Mucosa of descending colon (tissue), 3 donors: ENCODE results near the gene MAPKAPK3. TPM values are rescaled to one million over a fixed set of nuclear protein-coding genes. Genes with fewer than 3 reads are reported as not detected.

Source experiments
- ATAC-seq: fragments of 200-7000 bp; cut with Tn5 transposase; one replicate; pipeline ENCODE4 v1.9.1; 2020; ENCODE audit warnings: mild to moderate bottlenecking, moderate library complexity
- DNase-seq, 3 donors: peaks; one replicate each; pipeline ENCODE4 v3.0.0-alpha.2; 2020
- H3K36me3 ChIP-seq: fragments of 200-600 bp; one replicate; pipeline ENCODE4 v1.8.0; 2021; ENCODE audit warnings: low read depth, mild to moderate bottlenecking
- H3K4me1 ChIP-seq: fragments of 200-600 bp; one replicate; pipeline ENCODE4 v1.8.0; 2021; ENCODE audit warnings: low read depth, mild to moderate bottlenecking
- H3K4me3 ChIP-seq: fragments of 200-600 bp; one replicate; pipeline ENCODE4 v1.8.0; 2021; ENCODE audit warnings: mild to moderate bottlenecking
- H3K9me3 ChIP-seq: fragments of 200-600 bp; one replicate; pipeline ENCODE4 v1.8.0; 2021; ENCODE audit warnings: mild to moderate bottlenecking
- intact Hi-C, 2 donors: fragments of 100-400 bp; cut with DNase I in 1 of 2; cut with micrococcal nuclease in 1 of 2; formaldehyde crosslinking; loops; one replicate each; pipeline versions ENCODE4 v1.11.0 to v1.11.1; 2022; cut with DNase I, micrococcal nuclease
- total RNA-seq, 3 donors: library from RNA; stranded (reverse); fragmentation: NEBNext Ultra II Directional in 2 of 3; extraction: Animal tissue kit (Norgen Biotek cat#: 25700) in 2 of 3; gene quantifications; one replicate each; pipeline versions ENCODE4 v1.2.1 to v1.2.4, GENCODE V29; 2021 to 2023
- TF ChIP-seq, protein P1 (sequence below): fragments of 200-600 bp; IDR thresholded peaks from one replicate; pipeline ENCODE4 v1.8.0; 2022; ENCODE audit warnings: antibody characterized with exemption, mild to moderate bottlenecking
- donor health status: DM: no; HTN: no; CAD: no; lungs with moderate emphysema.
- donor health status: DM: no; HTN: no; CAD: no.
- donor health status: DM: no; HTN: yes; CAD: no.

The MAPKAPK3 gene
- total RNA-seq, 3 donors from 2014 or later = 21.5 to 33.5 (median 25.5) TPM

GRCh38 chr3:50622881-50623280 lies 5.9 kb downstream of the MAPKAPK3 start:
- Histone ChIP-seq H3K36me3 (no peaks in the 10 kb centered on the region), H3K4me1 (peaks cover 30% of the 10 kb centered on the region), H3K9me3 (no peaks in the 10 kb centered on the region), H3K4me3 (no peak overlapping the region)
- intact Hi-C loops = no loop called here
- ATAC-seq (no peak), DNase-seq (no peak)
- TF ChIP-seq, protein P1, sequence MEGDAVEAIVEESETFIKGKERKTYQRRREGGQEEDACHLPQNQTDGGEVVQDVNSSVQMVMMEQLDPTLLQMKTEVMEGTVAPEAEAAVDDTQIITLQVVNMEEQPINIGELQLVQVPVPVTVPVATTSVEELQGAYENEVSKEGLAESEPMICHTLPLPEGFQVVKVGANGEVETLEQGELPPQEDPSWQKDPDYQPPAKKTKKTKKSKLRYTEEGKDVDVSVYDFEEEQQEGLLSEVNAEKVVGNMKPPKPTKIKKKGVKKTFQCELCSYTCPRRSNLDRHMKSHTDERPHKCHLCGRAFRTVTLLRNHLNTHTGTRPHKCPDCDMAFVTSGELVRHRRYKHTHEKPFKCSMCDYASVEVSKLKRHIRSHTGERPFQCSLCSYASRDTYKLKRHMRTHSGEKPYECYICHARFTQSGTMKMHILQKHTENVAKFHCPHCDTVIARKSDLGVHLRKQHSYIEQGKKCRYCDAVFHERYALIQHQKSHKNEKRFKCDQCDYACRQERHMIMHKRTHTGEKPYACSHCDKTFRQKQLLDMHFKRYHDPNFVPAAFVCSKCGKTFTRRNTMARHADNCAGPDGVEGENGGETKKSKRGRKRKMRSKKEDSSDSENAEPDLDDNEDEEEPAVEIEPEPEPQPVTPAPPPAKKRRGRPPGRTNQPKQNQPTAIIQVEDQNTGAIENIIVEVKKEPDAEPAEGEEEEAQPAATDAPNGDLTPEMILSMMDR = no peak

DNA sequence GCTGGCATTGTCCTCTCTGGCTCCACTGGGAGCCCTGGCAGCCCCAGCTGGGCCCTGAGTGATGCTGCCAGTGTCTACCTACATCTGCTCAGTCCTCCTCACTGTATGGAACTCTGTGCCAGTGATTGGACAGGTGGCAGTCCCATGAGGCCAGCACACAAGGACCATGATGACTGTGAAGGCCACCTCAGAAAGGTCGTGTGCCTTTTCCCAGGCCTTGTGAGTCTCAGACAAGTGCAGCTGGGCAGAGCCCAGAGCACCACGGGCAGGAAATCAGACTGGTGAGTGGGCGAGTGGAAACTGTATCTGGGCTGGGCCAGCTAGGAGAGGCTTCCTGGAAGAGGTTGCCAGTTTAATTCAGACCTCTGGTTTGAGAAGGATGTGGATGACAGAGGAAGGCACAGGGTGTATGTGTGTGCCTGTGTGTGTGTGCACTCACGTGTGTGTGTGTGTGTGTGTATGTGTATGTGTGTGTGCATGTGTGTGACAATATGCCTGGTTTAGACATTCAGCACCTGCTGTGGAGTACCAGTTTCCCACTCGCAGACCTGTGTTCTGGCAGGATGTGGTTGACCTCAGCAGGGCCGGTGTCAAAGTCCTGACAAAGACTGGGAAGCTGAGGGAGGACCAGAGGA lies 7.0 kb downstream of the MAPKAPK3 start:
- no peaks in the 10 kb centered on the region for H3K9me3 ChIP-seq
- DNase-seq (no peak), ATAC-seq (peak; percentile 40)
- H3K4me1 ChIP-seq = peaks cover 19% of the 10 kb centered on the region
- TF ChIP-seq, protein P1 = no peak
- no peak overlapping the region for H3K4me3 ChIP-seq
- intact Hi-C loops = no loop called here
- H3K36me3 ChIP-seq = no peaks in the 10 kb centered on the region

- TF ChIP-seq, protein P1 = no peak
- intact Hi-C loops = no loop called here
- ATAC-seq (peak; percentile 20), DNase-seq (no peak)
- H3K9me3 ChIP-seq = no peaks in the 10 kb centered on the region
- no peak overlapping the region for H3K4me3 ChIP-seq
- H3K4me1 ChIP-seq = peaks cover 17% of the 10 kb centered on the region
- H3K36me3 ChIP-seq = no peaks in the 10 kb centered on the region
These were observed 7.7 kb downstream of the MAPKAPK3 start for GRCh38 chr3:50624634-50625033.

- peak in 1 of 3 donors; percentile 34 for DNase-seq
- Histone ChIP-seq H3K36me3 (no peaks in the 10 kb centered on the region), H3K4me1 (peaks cover 17% of the 10 kb centered on the region), H3K9me3 (no peaks in the 10 kb centered on the region), H3K4me3 (no peak overlapping the region)
- peak; percentile 50 for ATAC-seq
- intact Hi-C loops = no loop called here
- TF ChIP-seq, protein P1 = no peak
These were observed 8.6 kb downstream of the MAPKAPK3 start for GRCh38 chr3:50625231-50626182.

DNA sequence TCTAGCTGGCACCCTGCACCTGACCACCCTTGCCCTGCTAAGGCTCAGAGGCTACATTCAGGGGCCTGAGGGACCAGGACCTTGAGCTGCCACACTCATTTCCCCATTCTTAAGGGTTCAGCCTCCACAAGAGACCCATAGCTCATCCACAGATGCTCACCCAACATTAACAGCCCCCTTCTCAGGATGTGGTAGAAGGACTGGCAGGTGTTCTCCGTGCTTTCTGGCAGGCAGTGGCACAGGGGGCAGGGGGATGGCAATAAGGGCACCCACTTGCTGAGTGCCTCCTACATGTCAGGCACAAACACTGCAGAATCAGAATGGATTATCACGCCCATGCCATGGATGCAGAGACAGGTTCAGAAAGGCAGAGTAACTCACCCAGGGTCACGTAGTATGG lies 9.4 kb downstream of the MAPKAPK3 start:
- no peaks in the 10 kb centered on the region for H3K36me3 ChIP-seq
- no peaks in the 10 kb centered on the region for H3K9me3 ChIP-seq
- ATAC-seq (no peak), DNase-seq (no peak)
- peaks cover 17% of the 10 kb centered on the region for H3K4me1 ChIP-seq
- H3K4me3 ChIP-seq = no peak overlapping the region
- TF ChIP-seq, protein P1 = no peak
- intact Hi-C loops = no loop called here
